OCI-LY7 (cell line): Measurements from ENCODE around the gene HMCN1. TPM values are rescaled to one million over a fixed set of nuclear protein-coding genes. Genes with fewer than 3 reads are reported as not detected.

ENCODE experiments used
- BruUV-seq: library from RNA; stranded (reverse); fragments of 400-500 nt; replicated peaks from 2 replicates; lab custom pipeline; 2021; lab: Mats Ljungman, UMichigan
- CTCF ChIA-PET: fragments of 300-600 bp; sonication (Branson Sonifier 250); formaldehyde crosslinking; loops from one replicate; lab custom pipeline; 2022; ENCODE audit warnings: antibody characterized with exemption; ENCODE audit not compliant: unreplicated experiment; lab: Charles Lee
- POLR2A ChIA-PET: fragments of 300-600 bp; sonication (Branson Sonifier 250); formaldehyde crosslinking; loops from one replicate; lab custom pipeline; 2022; ENCODE audit warnings: antibody characterized with exemption; lab: Charles Lee
- DNase-seq: peaks from one replicate; pipeline ENCODE4 v3.0.0-alpha.2; 2015; ENCODE audit warnings: low spot score
- H2AFZ ChIP-seq: fragments of 200-600 bp; sonication (generic), shearing (Covaris generic); 2 replicates; pipeline ENCODE4 v1.6.1; 2014; ENCODE audit warnings: mild to moderate bottlenecking, antibody characterized with exemption, low read length, moderate library complexity
- H3K27ac ChIP-seq: fragments of 200-600 bp; sonication (generic); 2 replicates; pipeline ENCODE4 v1.5.1; 2014; ENCODE audit warnings: mixed run types, low read depth, mild to moderate bottlenecking, moderate library complexity, low read length, inconsistent platforms; ENCODE audit not compliant: poor library complexity, severe bottlenecking
- H3K36me3 ChIP-seq: fragments of 200-600 bp; sonication (generic); 2 replicates; pipeline ENCODE4 v1.6.1; 2014; ENCODE audit warnings: mild to moderate bottlenecking, antibody characterized with exemption, low read length, moderate library complexity, mixed read lengths; ENCODE audit not compliant: insufficient read depth
- H3K4me1 ChIP-seq: fragments of 200-600 bp; sonication (generic); 2 replicates; pipeline ENCODE4 v1.5.1; 2014; ENCODE audit warnings: mild to moderate bottlenecking, low read length; ENCODE audit not compliant: insufficient read depth, poor library complexity, severe bottlenecking
- H3K4me2 ChIP-seq: fragments of 200-600 bp; sonication (generic); 2 replicates; pipeline ENCODE4 v1.6.1; 2014; ENCODE audit warnings: mild to moderate bottlenecking, low read length
- H3K4me3 ChIP-seq: fragments of 200-600 bp; sonication (generic); 2 replicates; pipeline ENCODE4 v1.5.1; 2014; ENCODE audit warnings: mild to moderate bottlenecking, low read depth, low read length; ENCODE audit not compliant: poor library complexity, severe bottlenecking
- H3K79me2 ChIP-seq: fragments of 200-600 bp; sonication (generic); 2 replicates; pipeline ENCODE4 v1.6.1; 2016; ENCODE audit warnings: low read depth, mild to moderate bottlenecking, low read length, moderate library complexity, mixed read lengths; ENCODE audit not compliant: insufficient read depth
- H3K9me2 ChIP-seq: fragments of 200-600 bp; sonication (generic); 2 replicates; pipeline ENCODE4 v1.6.1; 2016; ENCODE audit warnings: mild to moderate bottlenecking, low read length, mixed read lengths; ENCODE audit not compliant: insufficient read depth
- H3K9me3 ChIP-seq: fragments of 200-600 bp; sonication (generic); 2 replicates; pipeline ENCODE4 v1.6.1; 2014; ENCODE audit warnings: mild to moderate bottlenecking, mixed run types, low read length, mixed read lengths
- H4K20me1 ChIP-seq: fragments of 200-600 bp; sonication (generic); 2 replicates; pipeline ENCODE4 v1.6.1; 2014; ENCODE audit warnings: mild to moderate bottlenecking, antibody characterized with exemption, low read length, moderate library complexity, mixed read lengths; ENCODE audit not compliant: insufficient read depth
- EZH2phosphoT487 ChIP-seq: fragments of 200-600 bp; sonication (generic); IDR thresholded peaks from 2 replicates; pipeline ENCODE4 v1.6.1; 2018; ENCODE audit warnings: low read depth, borderline replicate concordance, mild to moderate bottlenecking, mixed run types, antibody characterized with exemption, low read length, moderate library complexity, mixed read lengths
- intact Hi-C: fragments of 100-400 bp; cut with micrococcal nuclease; formaldehyde crosslinking; loops from one replicate; pipeline ENCODE4 v1.10.0; 2022; ENCODE audit not compliant: unreplicated experiment
- total RNA-seq, 2 experiments: library from RNA; depleted of rRNA in 1 of 2; stranded (reverse); fragments of >200 nt in 1 of 2; shearing (Covaris generic) in 1 of 2; gene quantifications; 2 replicates each; pipeline ENCODE4 v1.2.3, GENCODE V29; 2014 to 2022
- TF ChIP-seq, protein P1 (sequence below): fragments of 200-600 bp; sonication (generic); conservative IDR thresholded peaks from 2 replicates; pipeline ENCODE4 v1.5.1; 2014; ENCODE audit warnings: mild to moderate bottlenecking, antibody characterized with exemption, low read length, moderate library complexity, mixed read lengths

The HMCN1 gene
- total RNA-seq, 2 experiments from 2014 or later: 0.02 TPM; not detected in 1

DNA sequence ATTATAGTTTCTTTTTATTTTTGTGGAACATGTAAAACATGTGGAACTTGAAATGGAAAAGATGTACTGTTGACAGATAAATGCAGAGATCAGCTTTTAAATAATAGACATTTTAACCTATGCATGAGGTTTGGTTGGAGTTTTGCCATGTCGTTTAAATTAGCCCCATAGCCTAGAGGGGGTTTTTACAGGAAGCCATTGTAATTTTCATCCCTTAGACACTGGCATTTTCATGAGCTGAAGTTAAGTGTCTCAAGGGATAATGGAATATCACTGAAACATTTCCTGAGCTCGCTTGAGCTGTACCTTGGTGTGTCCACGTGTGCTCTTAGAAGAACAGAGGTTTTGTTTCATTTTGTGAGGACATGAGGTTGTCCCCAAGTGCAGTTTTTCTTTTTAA lies 54.2 kb downstream of the HMCN1 start:
- H4K20me1 ChIP-seq: no peaks in the 10 kb centered on the region
- H3K9me3 ChIP-seq: no peaks in the 10 kb centered on the region
- no peak overlapping the region for H3K4me2 ChIP-seq
- H3K4me3 ChIP-seq: no peak overlapping the region
- intact Hi-C loops: no loop called here
- POLR2A ChIA-PET: interaction anchor here (0.6 kb wide), 1 partner anchor 1480 kb away, joined by 3 read pairs; no protein-coding TSS in a partner anchor
- TF ChIP-seq, protein P1, sequence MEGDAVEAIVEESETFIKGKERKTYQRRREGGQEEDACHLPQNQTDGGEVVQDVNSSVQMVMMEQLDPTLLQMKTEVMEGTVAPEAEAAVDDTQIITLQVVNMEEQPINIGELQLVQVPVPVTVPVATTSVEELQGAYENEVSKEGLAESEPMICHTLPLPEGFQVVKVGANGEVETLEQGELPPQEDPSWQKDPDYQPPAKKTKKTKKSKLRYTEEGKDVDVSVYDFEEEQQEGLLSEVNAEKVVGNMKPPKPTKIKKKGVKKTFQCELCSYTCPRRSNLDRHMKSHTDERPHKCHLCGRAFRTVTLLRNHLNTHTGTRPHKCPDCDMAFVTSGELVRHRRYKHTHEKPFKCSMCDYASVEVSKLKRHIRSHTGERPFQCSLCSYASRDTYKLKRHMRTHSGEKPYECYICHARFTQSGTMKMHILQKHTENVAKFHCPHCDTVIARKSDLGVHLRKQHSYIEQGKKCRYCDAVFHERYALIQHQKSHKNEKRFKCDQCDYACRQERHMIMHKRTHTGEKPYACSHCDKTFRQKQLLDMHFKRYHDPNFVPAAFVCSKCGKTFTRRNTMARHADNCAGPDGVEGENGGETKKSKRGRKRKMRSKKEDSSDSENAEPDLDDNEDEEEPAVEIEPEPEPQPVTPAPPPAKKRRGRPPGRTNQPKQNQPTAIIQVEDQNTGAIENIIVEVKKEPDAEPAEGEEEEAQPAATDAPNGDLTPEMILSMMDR: no peak
- TF ChIP-seq EZH2phosphoT487: no peak
- no peak overlapping the region for H3K27ac ChIP-seq
- DNase-seq: no peak
- H3K79me2 ChIP-seq: no peaks in the 10 kb centered on the region
- CTCF ChIA-PET: no interaction called here
- H2AFZ ChIP-seq: no peak overlapping the region
- no peaks in the 10 kb centered on the region for H3K36me3 ChIP-seq
- no TSS peak for BruUV-seq
- no peaks in the 10 kb centered on the region for H3K9me2 ChIP-seq
- H3K4me1 ChIP-seq: no peaks in the 10 kb centered on the region

DNA sequence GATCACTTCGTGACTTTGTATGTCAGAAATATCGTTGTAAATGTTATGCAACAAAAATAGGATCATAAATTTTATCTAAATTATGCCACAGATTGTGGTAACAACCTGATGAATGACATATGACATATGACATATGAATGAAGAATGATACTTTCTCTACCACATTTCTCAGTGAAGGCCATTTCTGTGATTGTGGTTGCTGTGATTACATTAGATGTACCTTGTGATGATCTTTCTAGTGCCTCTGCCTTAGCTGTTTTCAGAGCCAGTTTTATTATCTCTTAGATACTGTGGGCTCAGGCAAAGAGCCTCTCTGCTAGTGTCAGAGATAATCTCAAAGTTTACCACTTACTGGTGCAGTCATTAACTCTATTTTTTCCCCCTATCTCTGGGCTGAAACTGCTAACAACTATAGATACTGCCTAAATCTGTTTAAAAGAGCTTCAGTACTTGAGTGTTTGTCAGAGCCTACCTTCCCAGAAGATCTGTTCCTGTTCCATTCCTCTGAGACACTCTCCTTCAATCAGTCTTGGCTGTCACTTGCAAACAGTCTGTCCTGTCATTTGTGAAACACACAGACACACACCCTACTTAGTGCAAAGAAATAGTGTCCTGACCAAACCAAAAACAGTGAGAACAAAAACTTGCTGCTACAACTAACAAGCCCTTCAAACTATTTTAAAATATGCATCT lies 55.5 kb downstream of the HMCN1 start:
- Histone ChIP-seq H3K9me3 (no peaks in the 10 kb centered on the region), H3K9me2 (no peaks in the 10 kb centered on the region), H4K20me1 (no peaks in the 10 kb centered on the region), H3K79me2 (no peaks in the 10 kb centered on the region), H2AFZ (no peak overlapping the region), H3K4me1 (no peaks in the 10 kb centered on the region), H3K36me3 (no peaks in the 10 kb centered on the region), H3K4me3 (no peak overlapping the region), H3K4me2 (no peak overlapping the region), H3K27ac (no peak overlapping the region)
- intact Hi-C loops: no loop called here
- no TSS peak for BruUV-seq
- ChIA-PET POLR2A (interaction anchor here (0.9 kb wide), 1 partner anchor 14 kb away, joined by 3 read pairs; no protein-coding TSS in a partner anchor), CTCF (no interaction called here)
- TF ChIP-seq, protein P1: no peak
- no peak for TF ChIP-seq EZH2phosphoT487
- DNase-seq: no peak

DNA sequence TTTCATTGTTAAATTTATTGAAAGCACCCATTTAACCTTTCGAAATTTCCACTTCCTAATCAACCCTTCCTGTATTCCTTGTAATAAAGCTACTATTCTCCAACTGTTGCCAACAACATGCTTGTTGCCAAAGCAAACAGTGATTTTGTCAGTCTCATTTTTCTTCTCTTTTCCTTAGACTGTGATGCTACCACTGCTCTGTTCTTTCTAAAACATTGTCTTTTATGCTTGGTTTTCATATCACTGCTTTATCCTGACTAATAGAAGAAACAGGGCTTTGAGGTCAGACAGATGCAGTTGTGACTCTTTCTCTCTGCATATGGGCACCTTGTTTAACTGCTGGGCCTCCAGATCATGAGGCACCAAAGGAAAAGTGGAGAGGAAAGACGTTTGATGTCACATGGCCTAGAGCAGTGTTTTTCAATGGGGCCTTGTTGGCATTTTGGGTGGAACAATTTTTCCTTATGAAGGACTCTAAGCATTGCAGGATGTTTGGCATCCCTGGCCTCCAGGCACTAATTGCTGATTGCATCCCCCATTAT lies 56.1 kb downstream of the HMCN1 start:
- POLR2A ChIA-PET: interaction anchor here (0.9 kb wide), 1 partner anchor 14 kb away, joined by 3 read pairs; no protein-coding TSS in a partner anchor
- no peak for DNase-seq
- intact Hi-C loops: no loop called here
- H3K4me3 ChIP-seq: no peak overlapping the region
- H4K20me1 ChIP-seq: no peaks in the 10 kb centered on the region
- TF ChIP-seq, protein P1: no peak
- TF ChIP-seq EZH2phosphoT487: no peak
- no peaks in the 10 kb centered on the region for H3K9me2 ChIP-seq
- no TSS peak for BruUV-seq
- no peaks in the 10 kb centered on the region for H3K9me3 ChIP-seq
- H3K36me3 ChIP-seq: no peaks in the 10 kb centered on the region
- H3K4me2 ChIP-seq: no peak overlapping the region
- no peaks in the 10 kb centered on the region for H3K4me1 ChIP-seq
- H3K79me2 ChIP-seq: no peaks in the 10 kb centered on the region
- CTCF ChIA-PET: no interaction called here
- H3K27ac ChIP-seq: no peak overlapping the region
- no peak overlapping the region for H2AFZ ChIP-seq
